MG63 (cell line): Measurements from ENCODE around the gene ZFYVE16. TPM values are rescaled to one million over a fixed set of nuclear protein-coding genes. Genes with fewer than 3 reads are reported as not detected.
"Not testable (repeated sequence)": the region's sequence is repeated elsewhere in the genome, so short reads cannot be mapped to it uniquely, and the experiment has no call there.

Experiments
- DNase-seq: peaks from one replicate; pipeline ENCODE4 v3.0.0-alpha.2; 2020
- H3K27me3 ChIP-seq: fragments of 250-450 bp; sonication (Bioruptor Pico); 2 replicates; pipeline ENCODE4 v1.5.1; 2020; ENCODE audit warnings: mild to moderate bottlenecking, moderate library complexity
- H3K36me3 ChIP-seq: fragments of 250-450 bp; sonication (Bioruptor Pico); 2 replicates; pipeline ENCODE4 v1.5.1; 2020; ENCODE audit warnings: mild to moderate bottlenecking, moderate library complexity
- H3K4me3 ChIP-seq: fragments of 250-450 bp; sonication (Bioruptor Pico); 2 replicates; pipeline ENCODE4 v1.5.1; 2020; ENCODE audit warnings: mild to moderate bottlenecking, moderate library complexity
- H3K9me3 ChIP-seq: fragments of 250-450 bp; sonication (Bioruptor Pico); 2 replicates; pipeline ENCODE4 v1.5.1; 2020; ENCODE audit warnings: mild to moderate bottlenecking, moderate library complexity
- total RNA-seq: library from RNA; depleted of rRNA; stranded (reverse); fragments of >200 nt; shearing (Covaris generic); gene quantifications from 2 replicates; pipeline ENCODE4 v1.2.3, GENCODE V29; 2014; ENCODE audit warnings: low replicate concordance

The ZFYVE16 gene
- total RNA-seq, 1 experiment from 2014 or later: 21.1 TPM

DNA sequence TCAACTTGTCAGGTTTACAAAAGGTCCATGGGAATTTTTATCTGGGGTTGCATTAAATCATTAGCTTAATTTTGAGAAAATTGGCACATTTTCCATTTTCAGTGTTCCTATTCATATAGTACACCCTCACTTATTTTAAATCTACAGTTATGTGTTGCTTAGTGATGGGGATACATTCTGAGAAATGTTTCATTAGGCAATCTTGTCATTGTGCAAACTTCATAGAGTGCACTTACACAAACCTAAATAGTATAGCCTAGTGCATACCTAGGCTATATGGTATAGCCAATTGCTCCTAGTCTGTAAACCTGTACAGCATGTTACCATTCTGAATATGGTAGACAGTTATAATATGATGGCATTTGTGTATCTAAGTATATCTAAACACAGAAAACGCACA lies 60.3 kb downstream of the ZFYVE16 start:
- H3K27me3 ChIP-seq: no peaks in the 10 kb centered on the region
- DNase-seq: no peak
- H3K9me3 ChIP-seq: peaks cover 16% of the 10 kb centered on the region
- no peak overlapping the region for H3K4me3 ChIP-seq
- H3K36me3 ChIP-seq: peaks cover 27% of the 10 kb centered on the region

DNA sequence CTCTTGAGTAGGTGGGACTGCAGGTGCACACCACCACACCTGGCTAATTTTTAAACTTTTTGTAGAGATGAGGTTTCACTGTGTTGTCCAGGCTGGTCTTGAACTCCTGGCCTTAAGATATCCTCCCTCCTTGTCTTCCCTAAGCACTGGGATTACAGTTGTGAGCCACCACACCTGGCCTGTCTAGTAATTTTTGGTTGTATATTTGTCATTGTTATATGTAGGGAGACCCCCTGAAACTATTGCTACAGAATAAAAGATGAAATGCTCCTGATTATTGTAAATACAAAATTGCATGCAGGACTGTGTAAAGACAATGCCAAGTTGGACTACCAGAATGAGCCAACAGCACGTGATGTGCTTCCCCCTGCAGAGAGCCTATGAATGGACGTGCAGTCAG lies 62.8 kb downstream of the ZFYVE16 start:
- DNase-seq, H3K27me3 ChIP-seq: not testable (repeated sequence)
- H3K36me3 ChIP-seq: peaks cover 43% of the 10 kb centered on the region

DNA sequence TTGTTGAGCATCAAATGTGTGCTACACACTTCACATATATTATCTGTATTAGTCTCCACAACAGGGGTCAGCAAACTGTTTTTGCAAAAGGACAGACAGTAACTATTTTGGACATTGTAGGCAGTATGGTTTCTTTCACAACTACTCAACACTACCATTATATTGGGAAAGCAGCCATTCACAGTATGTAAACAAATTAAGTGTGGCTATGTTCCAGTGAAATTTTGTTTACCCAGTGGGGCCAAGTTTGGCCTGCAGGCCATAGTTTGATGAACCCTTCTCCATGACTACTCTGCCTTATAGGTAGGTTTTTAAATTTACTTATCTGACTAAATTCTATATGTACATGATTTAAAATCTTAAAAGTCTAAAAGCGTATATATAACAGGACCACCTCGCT lies 67.1 kb downstream of the ZFYVE16 start:
- Histone ChIP-seq H3K27me3 (no peaks in the 10 kb centered on the region), H3K9me3 (peaks cover 3% of the 10 kb centered on the region; the same call in 1 of the 2 replicates), H3K36me3 (peaks cover 32% of the 10 kb centered on the region), H3K4me3 (no peak overlapping the region)
- no peak for DNase-seq

More for the DNA sequence above, 62.8 kb downstream of the ZFYVE16 start:
- not testable (repeated sequence) for H3K9me3 ChIP-seq, H3K4me3 ChIP-seq

DNA sequence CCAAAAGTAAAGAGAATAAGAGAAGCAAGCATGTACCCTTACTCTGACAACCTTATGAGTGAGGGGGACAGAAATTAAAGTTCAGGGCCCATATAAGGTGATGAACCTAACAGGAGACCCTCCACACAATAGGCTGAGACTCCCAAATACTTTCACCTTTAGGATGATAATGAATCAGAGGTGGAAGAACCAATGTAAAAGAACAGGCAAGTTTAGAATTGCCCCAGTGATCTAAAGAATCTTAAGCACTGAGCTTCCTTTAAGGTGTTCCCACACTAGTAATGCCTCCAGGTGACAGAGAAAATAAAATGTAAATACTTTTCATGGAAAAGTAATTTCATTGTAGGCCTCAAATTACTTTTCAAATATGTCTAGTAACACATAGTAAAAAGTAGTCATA lies 71.8 kb downstream of the ZFYVE16 start:
- Histone ChIP-seq H3K9me3 (peaks cover 5% of the 10 kb centered on the region), H3K36me3 (peaks cover 25% of the 10 kb centered on the region), H3K4me3 (no peak overlapping the region), H3K27me3 (no peaks in the 10 kb centered on the region)
- no peak for DNase-seq

DNA sequence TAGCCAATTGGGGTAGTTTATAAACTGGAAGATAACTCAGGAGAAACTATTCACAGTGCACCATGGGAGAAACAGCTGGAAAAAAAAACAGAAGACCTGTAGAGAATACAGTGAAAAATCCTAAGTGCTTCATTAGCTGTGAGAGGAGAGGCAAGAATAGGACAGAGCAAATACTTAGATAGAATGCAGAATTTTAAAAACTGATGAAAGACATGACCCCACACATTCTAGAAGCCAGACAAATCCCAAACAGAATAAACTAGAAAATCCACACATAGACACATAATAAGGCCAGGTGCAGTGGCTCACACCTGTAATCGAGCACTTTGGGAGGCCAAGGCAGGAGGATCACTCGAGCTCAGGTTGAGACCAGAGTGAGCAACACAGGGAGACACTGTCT lies 72.5 kb downstream of the ZFYVE16 start:
- H3K9me3 ChIP-seq: peaks cover 5% of the 10 kb centered on the region
- H3K27me3 ChIP-seq: no peaks in the 10 kb centered on the region
- no peak for DNase-seq
- H3K36me3 ChIP-seq: peaks cover 23% of the 10 kb centered on the region
- H3K4me3 ChIP-seq: no peak overlapping the region

DNA sequence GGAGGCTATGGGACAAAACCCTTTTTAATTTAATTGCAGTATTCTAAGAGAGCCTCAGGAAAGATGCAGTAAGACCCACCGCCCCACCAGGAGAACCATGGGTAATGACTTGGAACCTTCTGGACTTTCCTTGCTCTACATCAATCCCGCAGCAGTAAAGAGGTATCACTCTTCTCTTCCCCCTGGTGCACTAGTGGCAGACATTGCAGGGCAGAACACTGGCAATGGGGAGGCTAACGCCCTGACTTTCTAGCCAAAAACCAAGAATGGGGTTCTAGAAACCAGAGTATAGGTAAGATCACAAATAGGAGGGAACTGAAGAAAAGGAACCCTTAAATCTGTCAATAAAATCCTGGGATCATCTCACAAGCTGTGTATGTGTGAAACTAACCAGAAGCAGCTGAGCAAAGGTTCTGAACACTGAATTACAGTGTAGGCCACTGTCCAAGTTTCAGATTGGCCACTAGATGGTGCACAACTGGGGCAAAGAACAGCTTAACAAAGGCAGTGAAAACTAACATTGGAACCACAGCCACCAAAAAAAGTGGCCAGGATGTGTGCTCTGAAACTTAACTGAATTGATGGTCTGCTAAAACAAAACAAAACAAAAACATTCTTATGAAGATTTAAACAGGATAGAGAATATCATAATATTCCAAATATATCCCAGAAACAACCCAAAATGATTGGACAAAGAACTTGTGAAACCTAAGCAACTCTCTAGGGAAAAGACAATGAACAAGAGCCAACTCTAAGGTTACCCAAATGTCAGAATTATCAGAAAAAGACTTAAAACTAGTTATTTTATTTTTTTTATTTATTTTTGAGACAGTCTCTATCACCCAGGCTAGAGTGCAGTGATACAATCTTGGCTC lies 73.4 kb downstream of the ZFYVE16 start:
- DNase-seq: peak; percentile 18
- peaks cover 23% of the 10 kb centered on the region for H3K36me3 ChIP-seq
- peaks cover 5% of the 10 kb centered on the region for H3K9me3 ChIP-seq
- no peaks in the 10 kb centered on the region for H3K27me3 ChIP-seq
- H3K4me3 ChIP-seq: no peak overlapping the region

DNA sequence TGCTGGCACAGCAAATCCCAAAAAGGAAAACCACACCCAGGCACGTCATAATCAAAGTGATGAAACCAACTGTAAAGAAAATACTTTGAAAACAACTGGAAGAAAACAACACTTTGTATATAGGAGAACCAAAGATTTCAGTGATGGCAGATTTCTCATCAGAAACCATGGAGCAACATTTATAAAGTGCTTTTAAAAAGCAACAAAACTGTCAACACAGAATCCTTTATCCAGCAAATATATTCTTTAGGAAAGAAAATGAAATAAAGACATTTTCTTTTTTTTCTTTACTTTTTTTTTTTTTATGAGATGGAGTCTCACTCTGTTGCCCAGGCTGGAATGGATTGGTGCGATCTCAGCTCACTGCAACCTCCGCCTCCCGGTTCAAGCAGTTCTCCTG lies 74.7 kb downstream of the ZFYVE16 start:
- H3K4me3 ChIP-seq: no peak overlapping the region
- peaks cover 5% of the 10 kb centered on the region for H3K9me3 ChIP-seq
- no peak for DNase-seq
- peaks cover 23% of the 10 kb centered on the region for H3K36me3 ChIP-seq
- H3K27me3 ChIP-seq: no peaks in the 10 kb centered on the region

DNA sequence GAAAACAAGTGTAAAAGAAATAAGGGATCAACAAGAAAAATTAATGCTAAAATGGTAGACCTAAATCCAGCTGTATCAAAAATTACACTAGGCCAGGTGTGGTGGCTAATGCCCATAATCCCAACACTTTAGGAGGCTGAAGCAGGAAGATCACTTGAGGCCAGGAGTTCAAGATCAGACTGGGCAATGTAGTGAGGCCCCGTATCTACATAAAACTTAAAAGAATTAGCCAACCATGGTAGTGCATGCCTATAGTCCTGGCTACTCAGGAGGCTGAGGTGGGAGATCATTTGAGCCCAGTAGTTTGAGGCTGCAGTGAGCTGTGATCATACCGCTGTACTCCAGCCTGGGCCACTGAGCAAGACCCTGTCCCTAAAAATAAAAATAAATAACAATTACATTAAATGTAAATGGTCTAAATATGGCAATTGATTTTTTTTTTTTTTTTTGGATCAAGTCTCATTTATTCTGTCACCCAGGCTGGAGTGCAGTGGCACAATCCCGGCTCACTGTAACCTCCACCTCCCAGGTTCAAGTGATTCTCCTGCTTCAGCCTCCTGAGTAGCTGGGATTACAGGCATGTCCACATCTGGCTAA lies 75.9 kb downstream of the ZFYVE16 start:
- peaks cover 5% of the 10 kb centered on the region for H3K9me3 ChIP-seq
- no peaks in the 10 kb centered on the region for H3K27me3 ChIP-seq
- H3K4me3 ChIP-seq: no peak overlapping the region
- peaks cover 23% of the 10 kb centered on the region for H3K36me3 ChIP-seq
- DNase-seq: no peak

DNA sequence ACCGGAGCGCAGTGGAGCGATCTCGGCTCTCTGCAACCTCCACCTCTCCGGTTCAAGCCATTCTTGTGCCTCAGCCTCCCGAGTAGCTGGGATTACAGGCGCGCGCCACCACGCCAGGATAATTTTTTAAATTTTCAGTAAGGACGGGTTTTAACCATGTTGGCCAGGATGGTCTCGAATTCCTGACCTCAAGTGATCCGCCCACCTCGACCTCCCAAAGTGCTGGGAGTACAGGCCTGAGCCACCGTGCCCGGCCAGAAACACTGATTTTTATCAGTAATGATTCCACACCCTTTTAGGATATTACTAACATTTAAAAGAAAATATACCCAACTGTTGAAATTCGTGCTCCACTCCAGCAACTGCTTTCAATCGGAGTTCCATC lies 79.6 kb downstream of the ZFYVE16 start:
- no peak for DNase-seq
- peaks cover 7% of the 10 kb centered on the region for H3K36me3 ChIP-seq
- no peaks in the 10 kb centered on the region for H3K27me3 ChIP-seq
- peak overlapping the region; percentile 84 for H3K4me3 ChIP-seq
- H3K9me3 ChIP-seq: peaks cover 1% of the 10 kb centered on the region; the same call in 1 of the 2 replicates

DNA sequence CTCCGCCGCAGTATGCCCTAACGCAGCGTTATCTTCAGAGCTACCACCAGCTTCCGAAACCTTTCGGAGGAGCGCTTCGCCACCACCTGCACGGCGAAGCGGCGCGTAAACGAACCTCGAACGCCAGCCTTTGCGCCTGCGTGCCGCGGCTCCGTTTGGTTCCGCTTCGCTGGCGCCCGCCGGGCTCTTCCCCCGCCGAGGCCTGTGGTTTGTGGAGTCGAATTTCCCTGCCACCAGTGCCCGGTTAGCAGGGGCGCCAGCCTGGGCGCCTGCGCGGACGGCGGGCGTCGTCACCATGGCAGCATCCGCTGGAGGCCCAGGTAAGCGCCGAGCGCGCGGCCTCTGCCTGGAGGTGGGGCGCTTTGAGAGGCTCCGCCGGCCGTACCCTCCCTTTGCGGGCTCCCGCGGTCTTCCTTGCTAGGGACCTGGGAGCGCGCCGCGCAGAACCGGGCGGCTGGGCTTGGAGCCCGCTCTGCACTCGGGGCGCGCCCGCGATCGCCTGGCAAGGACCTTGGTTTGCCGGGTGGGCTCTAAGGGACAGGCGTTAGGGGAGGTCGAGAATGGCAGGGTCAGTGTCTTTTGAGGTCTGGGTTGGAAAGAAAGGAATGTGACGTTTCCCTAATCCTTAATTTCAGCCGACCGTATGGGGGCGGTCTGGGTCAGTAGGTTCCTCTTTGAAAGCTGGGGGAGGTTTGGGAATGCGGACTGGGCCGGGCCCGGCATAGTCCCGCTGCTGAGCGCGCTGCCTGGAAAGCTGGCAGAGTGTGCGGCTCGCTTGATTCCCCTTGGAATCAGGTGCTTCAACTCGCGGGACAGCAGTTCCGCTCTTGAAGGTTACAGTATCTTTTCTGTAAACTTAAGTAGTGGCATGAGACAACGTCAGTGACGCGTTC lies 80.2 kb downstream of the ZFYVE16 start, which contains the start of gene FAM151B:
TSS of gene FAM151B (plus strand) at position 272 of the 893 bp plus-strand sequence. CDS start at position 296, 24 bp downstream.
- Histone ChIP-seq H3K9me3 (no peaks in the 10 kb centered on the region; the same call in 1 of the 2 replicates), H3K27me3 (no peaks in the 10 kb centered on the region), H3K36me3 (peaks cover 7% of the 10 kb centered on the region; the same call in 1 of the 2 replicates), H3K4me3 (peak within 1 kb of the TSS; percentile 84)
- DNase-seq: peak; percentile 87

DNA sequence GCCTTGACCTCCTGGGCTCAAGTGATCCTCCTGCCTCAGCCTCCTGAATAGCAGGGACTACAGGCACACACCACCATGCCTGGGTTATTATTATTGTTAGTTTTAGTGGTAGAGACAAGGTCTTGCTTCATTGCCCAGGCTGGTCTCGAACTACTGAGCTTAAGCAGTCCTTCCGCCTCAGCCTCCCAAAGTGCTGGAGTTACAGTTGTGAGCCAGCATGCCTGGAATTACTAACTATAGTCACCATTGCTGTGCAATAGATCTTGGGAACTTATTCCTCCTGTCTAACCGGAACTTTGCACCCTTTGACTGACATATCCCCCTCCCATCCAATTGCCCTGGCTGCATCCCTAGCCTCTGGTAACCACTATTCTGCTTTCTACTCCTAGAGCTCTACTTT lies 83.4 kb downstream of the ZFYVE16 start:
- Histone ChIP-seq H3K4me3 (no peak overlapping the region), H3K9me3 (no peaks in the 10 kb centered on the region), H3K36me3 (no peaks in the 10 kb centered on the region), H3K27me3 (no peaks in the 10 kb centered on the region)
- no peak for DNase-seq

DNA sequence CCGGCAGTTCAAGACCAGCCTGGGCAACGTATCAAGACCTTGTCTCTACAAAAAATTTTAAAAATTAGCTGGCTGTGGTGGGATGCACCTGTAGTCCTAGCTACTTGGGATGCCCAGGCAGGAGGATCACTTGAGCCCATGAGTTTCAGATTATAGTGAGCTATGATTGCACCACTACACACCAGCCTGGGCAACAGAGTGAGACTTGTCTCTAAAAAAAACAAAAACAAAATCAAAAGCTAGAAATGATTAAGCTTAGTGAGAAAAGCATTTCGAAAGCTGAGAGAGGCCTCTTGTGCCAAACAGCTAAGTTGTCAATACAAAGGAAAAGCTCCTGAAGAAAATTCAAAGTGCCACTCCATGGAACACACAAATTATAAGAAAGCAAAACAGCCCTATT lies 84.9 kb downstream of the ZFYVE16 start:
- H3K27me3 ChIP-seq: no peaks in the 10 kb centered on the region
- no peak overlapping the region for H3K4me3 ChIP-seq
- no peaks in the 10 kb centered on the region for H3K9me3 ChIP-seq
- DNase-seq: no peak
- no peaks in the 10 kb centered on the region for H3K36me3 ChIP-seq

DNA sequence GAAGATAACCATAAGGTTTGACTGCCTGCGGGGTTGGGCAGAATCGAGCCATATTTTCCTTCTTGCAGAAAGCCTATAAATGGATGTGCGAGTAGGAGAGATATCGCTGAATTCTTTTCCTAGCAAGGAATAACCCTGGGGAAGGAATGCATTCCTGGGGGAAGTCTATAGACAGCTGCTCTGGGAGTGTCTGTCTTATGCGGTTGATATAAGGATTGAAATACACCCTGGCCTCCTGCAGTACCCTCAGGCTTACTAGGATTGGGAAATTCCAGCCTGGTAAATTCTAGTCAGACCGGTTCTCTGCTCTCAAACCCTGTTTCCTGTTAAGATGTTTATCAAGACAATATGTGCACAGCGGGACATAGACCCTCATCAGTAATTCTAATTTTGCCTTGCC lies 85.6 kb downstream of the ZFYVE16 start:
- H3K27me3 ChIP-seq, DNase-seq, H3K36me3 ChIP-seq: not testable (repeated sequence)

DNA sequence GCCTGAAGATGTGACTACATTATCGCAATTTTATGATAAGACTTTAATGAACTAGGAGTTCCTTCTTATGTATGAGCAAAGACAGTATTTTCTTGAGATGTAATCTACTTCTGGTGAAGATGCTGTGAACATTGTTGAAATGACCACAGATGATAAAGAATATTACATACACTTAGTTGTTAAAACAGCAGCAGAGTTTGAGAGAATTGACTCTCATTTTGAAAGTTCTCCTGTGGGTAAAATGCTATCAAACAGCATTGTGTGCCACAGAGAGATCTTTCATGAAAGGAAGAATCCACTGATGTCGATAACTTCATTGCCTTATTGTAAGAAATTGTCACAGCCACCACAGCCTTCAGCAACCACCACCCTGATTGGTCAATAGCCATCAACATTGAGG lies 88.0 kb downstream of the ZFYVE16 start:
- no peak for DNase-seq
- Histone ChIP-seq H3K27me3 (no peaks in the 10 kb centered on the region), H3K4me3 (no peak overlapping the region), H3K9me3 (no peaks in the 10 kb centered on the region), H3K36me3 (no peaks in the 10 kb centered on the region)

More for the DNA sequence above, 85.6 kb downstream of the ZFYVE16 start:
- not testable (repeated sequence) for H3K9me3 ChIP-seq, H3K4me3 ChIP-seq

DNA sequence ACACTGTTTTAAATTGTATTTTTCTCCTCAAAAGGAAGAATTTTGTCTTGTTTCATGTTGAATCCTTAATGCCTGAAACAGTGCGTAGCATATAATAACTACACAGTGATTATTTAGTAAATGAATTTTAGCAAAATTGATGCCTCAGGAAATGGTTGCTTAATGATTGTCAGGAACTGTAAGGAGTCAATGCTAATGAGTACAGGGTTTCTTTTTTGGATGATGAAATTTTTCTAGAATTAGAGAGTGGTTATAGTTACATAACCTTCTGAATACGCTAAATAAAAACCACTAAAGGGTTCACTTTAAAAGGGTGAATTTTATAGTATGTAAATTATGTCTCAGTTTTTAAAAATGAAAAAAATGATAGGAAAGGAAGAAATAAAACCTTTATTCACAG lies 94.9 kb downstream of the ZFYVE16 start:
- H3K36me3 ChIP-seq: no peaks in the 10 kb centered on the region

DNA sequence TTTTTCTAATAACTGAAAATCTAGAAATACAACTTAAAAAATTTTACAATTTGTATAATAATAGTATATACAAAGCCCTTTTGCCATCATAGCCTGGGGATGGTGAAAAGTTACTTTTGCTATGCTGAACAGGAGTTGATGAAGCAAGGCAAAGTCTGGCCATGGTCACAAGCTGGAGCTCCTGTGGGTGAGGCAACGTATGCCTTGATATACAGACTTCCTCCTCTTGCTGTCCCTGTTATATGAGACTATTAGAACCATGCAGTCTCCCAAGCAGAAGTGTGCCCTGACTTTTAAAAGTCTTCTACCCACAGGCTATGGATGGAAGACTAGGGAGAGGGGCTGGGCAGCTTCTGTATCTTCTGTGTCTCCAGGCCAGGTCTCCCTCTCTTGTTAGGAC lies 95.8 kb downstream of the ZFYVE16 start:
- Histone ChIP-seq H3K9me3 (no peaks in the 10 kb centered on the region), H3K4me3 (no peak overlapping the region), H3K27me3 (no peaks in the 10 kb centered on the region), H3K36me3 (no peaks in the 10 kb centered on the region)
- DNase-seq: no peak

More for the DNA sequence above, 94.9 kb downstream of the ZFYVE16 start:
- no peak overlapping the region for H3K4me3 ChIP-seq
- H3K27me3 ChIP-seq: no peaks in the 10 kb centered on the region
- no peak for DNase-seq
- H3K9me3 ChIP-seq: no peaks in the 10 kb centered on the region

DNA sequence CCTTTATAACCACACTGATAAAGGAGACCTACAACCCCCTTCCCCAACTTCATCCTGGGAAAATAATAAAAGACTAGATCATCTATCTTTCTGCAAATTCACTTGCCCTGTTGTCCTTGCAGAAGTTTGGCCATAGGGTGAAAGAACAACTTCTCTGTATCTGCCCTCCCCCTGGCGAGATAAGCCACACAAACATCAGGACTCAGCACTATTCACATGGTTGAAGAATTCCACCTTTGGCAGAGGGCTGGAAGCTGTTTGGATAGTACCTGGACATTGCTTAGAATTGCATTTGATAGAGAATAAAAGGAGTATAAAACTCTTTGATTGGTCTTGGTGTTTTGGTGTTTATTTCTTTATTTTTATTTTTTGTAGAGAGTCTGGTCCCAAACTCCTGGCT lies 97.0 kb downstream of the ZFYVE16 start:
- Histone ChIP-seq H3K36me3 (no peaks in the 10 kb centered on the region), H3K27me3 (no peaks in the 10 kb centered on the region), H3K4me3 (no peak overlapping the region), H3K9me3 (no peaks in the 10 kb centered on the region)
- no peak for DNase-seq
